MM.1S (cell line): ENCODE results near the gene XYLT2.

ENCODE experiments used
- DNase-seq: peaks from one replicate; pipeline ENCODE4 v3.0.0-alpha.2; 2015
- H2AFZ ChIP-seq: fragments of 300-600 bp; sonication (generic); 2 replicates; pipeline ENCODE4 v1.6.0; 2016; ENCODE audit warnings: antibody characterized with exemption, low read length
- H3F3A ChIP-seq: fragments of 300-600 bp; sonication (generic); 2 replicates; pipeline ENCODE4 v1.6.1; 2016; ENCODE audit warnings: mild to moderate bottlenecking, antibody characterized with exemption, low read length, moderate library complexity, mixed read lengths; ENCODE audit not compliant: insufficient read depth
- H3K27ac ChIP-seq: fragments of 300-600 bp; sonication (generic); 2 replicates; pipeline ENCODE4 v1.5.1; 2016; ENCODE audit warnings: mild to moderate bottlenecking, low read length
- H3K27me3 ChIP-seq: fragments of 300-600 bp; sonication (generic); replicated peaks from 2 replicates; pipeline ENCODE4 v1.6.0; 2016; ENCODE audit warnings: low read length; ENCODE audit not compliant: insufficient read depth
- H3K36me3 ChIP-seq: fragments of 300-600 bp; sonication (generic); replicated peaks from 2 replicates; pipeline ENCODE4 v1.6.1; 2016; ENCODE audit warnings: mild to moderate bottlenecking, low read length, mixed read lengths; ENCODE audit not compliant: insufficient read depth
- H3K4me1 ChIP-seq: fragments of 300-600 bp; sonication (generic); 2 replicates; pipeline ENCODE4 v1.6.1; 2016; ENCODE audit warnings: low read length, mixed read lengths
- H3K4me2 ChIP-seq: fragments of 300-600 bp; sonication (generic); 2 replicates; pipeline ENCODE4 v1.6.0; 2016; ENCODE audit warnings: low read depth, low read length
- H3K4me3 ChIP-seq: fragments of 300-600 bp; sonication (generic); 2 replicates; pipeline ENCODE4 v1.5.1; 2016; ENCODE audit warnings: low read length, mixed read lengths
- H3K79me2 ChIP-seq: fragments of 300-600 bp; sonication (generic); 2 replicates; pipeline ENCODE4 v1.6.1; 2016; ENCODE audit warnings: mixed run types, low read length, mixed read lengths
- H3K9ac ChIP-seq: fragments of 300-600 bp; sonication (generic); 2 replicates; pipeline ENCODE4 v1.6.1; 2016; ENCODE audit warnings: low read length, mixed read lengths
- H3K9me2 ChIP-seq: fragments of 300-600 bp; sonication (generic); replicated peaks from 2 replicates; pipeline ENCODE4 v1.6.1; 2016; ENCODE audit warnings: mild to moderate bottlenecking, low read length, mixed read lengths; ENCODE audit not compliant: insufficient read depth
- H3K9me3 ChIP-seq: fragments of 300-600 bp; sonication (generic); replicated peaks from 2 replicates; pipeline ENCODE4 v1.6.1; 2016; ENCODE audit warnings: mild to moderate bottlenecking, low read length, mixed read lengths; ENCODE audit not compliant: insufficient read depth
- H4K20me1 ChIP-seq: fragments of 300-600 bp; sonication (generic); 2 replicates; pipeline ENCODE4 v1.6.1; 2016; ENCODE audit warnings: mild to moderate bottlenecking, low read length, moderate library complexity, mixed read lengths; ENCODE audit not compliant: insufficient read depth
- CTCF ChIP-seq: fragments of 300-600 bp; sonication (generic); IDR thresholded peaks from 2 replicates; pipeline ENCODE4 v1.5.1; 2016; ENCODE audit warnings: antibody characterized with exemption, low read length, mixed read lengths
- EZH2 ChIP-seq: fragments of 300-600 bp; sonication (generic); optimal IDR thresholded peaks from 2 replicates; pipeline ENCODE3; 2017; ENCODE audit warnings: low read depth, mild to moderate bottlenecking, antibody characterized with exemption, low read length, mixed read lengths
- EZH2phosphoT487 ChIP-seq: fragments of 300-600 bp; sonication (generic); IDR thresholded peaks from 2 replicates; pipeline ENCODE4 v1.6.1; 2018; ENCODE audit warnings: antibody characterized with exemption, low read length

Gene XYLT2

GRCh38 chr17:50345432-50346312 is at the start of gene XYLT2:
XYLT2 (plus strand) TSS chr17:50346126; CDS start chr17:50346141, 15 bp downstream.
- H3K27ac ChIP-seq, result no peak within 1 kb of the TSS
- H3K9ac ChIP-seq, result peak within 1 kb of the TSS; percentile 84
- peak within 1 kb of the TSS; percentile 92 for H3K4me3 ChIP-seq
- H3F3A ChIP-seq, result no peaks in the 10 kb centered on the region
- no peak for TF ChIP-seq EZH2phosphoT487
- TF ChIP-seq CTCF, result no peak
- no peak for TF ChIP-seq EZH2
- peaks cover 4% of the 10 kb centered on the region; the same call in 1 of the 2 replicates for H3K27me3 ChIP-seq
- peak within 1 kb of the TSS; percentile 99 for H2AFZ ChIP-seq
- H3K4me2 ChIP-seq, result peak within 1 kb of the TSS; percentile 99
- H3K9me2 ChIP-seq, result no peaks in the 10 kb centered on the region
- peaks cover 13% of the 10 kb centered on the region for H3K79me2 ChIP-seq
- H3K4me1 ChIP-seq, result no peaks in the 10 kb centered on the region
- H3K36me3 ChIP-seq, result no peaks in the 10 kb centered on the region
- no peaks in the 10 kb centered on the region for H3K9me3 ChIP-seq
- H4K20me1 ChIP-seq, result no peaks in the 10 kb centered on the region
- DNase-seq, result peak; percentile 89

GRCh38 chr17:50297407-50297865 is 48.5 kb upstream of the XYLT2 start:
- peak; percentile 59 for DNase-seq
- Histone ChIP-seq H3K9ac (no peak overlapping the region), H4K20me1 (no peaks in the 10 kb centered on the region), H3K9me2 (no peaks in the 10 kb centered on the region), H3K9me3 (no peaks in the 10 kb centered on the region), H3K36me3 (no peaks in the 10 kb centered on the region), H3K27me3 (no peaks in the 10 kb centered on the region), H3F3A (no peaks in the 10 kb centered on the region), H3K4me3 (no peak overlapping the region), H2AFZ (no peak overlapping the region), H3K4me1 (no peaks in the 10 kb centered on the region), H3K4me2 (no peak overlapping the region), H3K27ac (no peak overlapping the region), H3K79me2 (no peaks in the 10 kb centered on the region)
- TF ChIP-seq EZH2, result no peak
- TF ChIP-seq CTCF, result peak; percentile 89

GRCh38 chr17:50298018-50298417 is 47.9 kb upstream of the XYLT2 start:
- H3K9ac ChIP-seq, result no peak overlapping the region
- no peaks in the 10 kb centered on the region for H3K9me3 ChIP-seq
- H3K9me2 ChIP-seq, result no peaks in the 10 kb centered on the region
- TF ChIP-seq CTCF (no peak), EZH2phosphoT487 (no peak), EZH2 (no peak)
- no peaks in the 10 kb centered on the region for H3K36me3 ChIP-seq
- no peak overlapping the region for H3K4me3 ChIP-seq
- H3K4me2 ChIP-seq, result no peak overlapping the region
- H3K27ac ChIP-seq, result no peak overlapping the region
- no peaks in the 10 kb centered on the region for H4K20me1 ChIP-seq
- H3K4me1 ChIP-seq, result no peaks in the 10 kb centered on the region
- no peaks in the 10 kb centered on the region for H3F3A ChIP-seq
- H2AFZ ChIP-seq, result no peak overlapping the region
- DNase-seq, result no peak
- H3K27me3 ChIP-seq, result no peaks in the 10 kb centered on the region
- no peaks in the 10 kb centered on the region for H3K79me2 ChIP-seq
